ENCODE results near the gene DDX1.

DNA sequence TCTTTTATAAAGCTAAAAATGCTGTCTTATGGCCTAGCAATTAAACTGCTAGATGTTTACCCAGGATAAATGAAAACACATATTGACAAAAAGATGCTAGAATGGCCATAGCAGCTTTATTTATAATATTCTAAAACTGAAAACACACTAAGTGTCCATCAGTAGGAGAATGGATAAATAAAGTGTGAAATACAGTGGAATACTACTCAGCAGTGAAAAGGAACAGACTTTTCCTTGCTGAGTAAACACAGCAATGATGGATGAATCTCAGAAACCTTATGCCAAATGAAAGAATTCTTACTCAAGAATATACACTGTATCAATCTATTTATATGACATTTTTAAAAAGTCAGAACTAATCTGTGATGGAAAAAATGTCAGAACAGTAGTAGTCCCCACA lies 33.2 kb downstream of the DDX1 start:
- no peak for TF ChIP-seq EP300 (IDR thresholded peaks at IDR 0.05)
- TF ChIP-seq POLR2A (IDR thresholded peaks at IDR 0.05) = no peak
